DOHH2 (cell line): Measurements from ENCODE around the gene CLDN14.

Source experiments
- EZH2phosphoT487 ChIP-seq: fragments of 200-600 bp; sonication (generic); IDR thresholded peaks from 2 replicates; pipeline ENCODE4 v1.6.1; 2017; ENCODE audit warnings: borderline replicate concordance, mild to moderate bottlenecking, antibody characterized with exemption, low read length, moderate library complexity, mixed read lengths
- TF ChIP-seq, protein P1 (sequence below): fragments of 200-600 bp; sonication (generic); IDR thresholded peaks from one replicate; pipeline ENCODE4 v1.5.1; 2014; ENCODE audit warnings: antibody characterized with exemption, mild to moderate bottlenecking, low read depth, low read length; ENCODE audit not compliant: poor library complexity, severe bottlenecking

- TF ChIP-seq, protein P1, sequence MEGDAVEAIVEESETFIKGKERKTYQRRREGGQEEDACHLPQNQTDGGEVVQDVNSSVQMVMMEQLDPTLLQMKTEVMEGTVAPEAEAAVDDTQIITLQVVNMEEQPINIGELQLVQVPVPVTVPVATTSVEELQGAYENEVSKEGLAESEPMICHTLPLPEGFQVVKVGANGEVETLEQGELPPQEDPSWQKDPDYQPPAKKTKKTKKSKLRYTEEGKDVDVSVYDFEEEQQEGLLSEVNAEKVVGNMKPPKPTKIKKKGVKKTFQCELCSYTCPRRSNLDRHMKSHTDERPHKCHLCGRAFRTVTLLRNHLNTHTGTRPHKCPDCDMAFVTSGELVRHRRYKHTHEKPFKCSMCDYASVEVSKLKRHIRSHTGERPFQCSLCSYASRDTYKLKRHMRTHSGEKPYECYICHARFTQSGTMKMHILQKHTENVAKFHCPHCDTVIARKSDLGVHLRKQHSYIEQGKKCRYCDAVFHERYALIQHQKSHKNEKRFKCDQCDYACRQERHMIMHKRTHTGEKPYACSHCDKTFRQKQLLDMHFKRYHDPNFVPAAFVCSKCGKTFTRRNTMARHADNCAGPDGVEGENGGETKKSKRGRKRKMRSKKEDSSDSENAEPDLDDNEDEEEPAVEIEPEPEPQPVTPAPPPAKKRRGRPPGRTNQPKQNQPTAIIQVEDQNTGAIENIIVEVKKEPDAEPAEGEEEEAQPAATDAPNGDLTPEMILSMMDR = no peak
- TF ChIP-seq EZH2phosphoT487 = no peak
Measured at GRCh38 chr21:36511484-36512220, 31.7 kb upstream of the CLDN14 start.
